Panc1 (cell line): ENCODE data around the gene EYA2. TPM values are rescaled to one million over a fixed set of nuclear protein-coding genes. Genes with fewer than 3 reads are reported as not detected.

Experiments
- ATAC-seq: fragments of 200-7000 bp; cut with Tn5 transposase; 2 replicates; pipeline ENCODE4 v1.9.1; 2020; ENCODE audit warnings: mild to moderate bottlenecking, moderate library complexity
- BruUV-seq: library from RNA; stranded (reverse); fragments of 400-500 nt; replicated peaks from 2 replicates; lab custom pipeline; 2021; lab: Mats Ljungman, UMichigan
- CTCF ChIA-PET: fragments of 300-600 bp; sonication (Branson Sonifier 250); formaldehyde crosslinking; loops from one replicate; lab custom pipeline; 2022; ENCODE audit warnings: antibody characterized with exemption; lab: Charles Lee
- POLR2A ChIA-PET: fragments of 300-600 bp; sonication (Branson Sonifier 250); formaldehyde crosslinking; loops from one replicate; lab custom pipeline; 2022; ENCODE audit warnings: antibody characterized with exemption; lab: Charles Lee
- DNase-seq: peaks from one replicate; pipeline ENCODE4 v3.0.0-alpha.2; 2010; ENCODE audit warnings: low read depth, low spot score
- H3K27ac ChIP-seq: 2 replicates; pipeline ENCODE4 v1.5.1; 2011; ENCODE audit warnings: mild to moderate bottlenecking, low read length, inconsistent platforms
- H3K27me3 ChIP-seq: fragments of 200-500 bp; sonication (Bioruptor generic); 2 replicates; pipeline ENCODE4 v1.6.0; 2014; ENCODE audit warnings: low read length, inconsistent platforms; ENCODE audit not compliant: control insufficient read depth, insufficient read depth
- H3K36me3 ChIP-seq: fragments of 200-500 bp; sonication (Bioruptor generic); 2 replicates; pipeline ENCODE4 v1.5.1; 2014; ENCODE audit warnings: inconsistent platforms, mild to moderate bottlenecking, low read length, moderate library complexity; ENCODE audit not compliant: control insufficient read depth, insufficient read depth
- H3K4me1 ChIP-seq: 2 replicates; pipeline ENCODE4 v1.5.1; 2011; ENCODE audit warnings: inconsistent platforms, mild to moderate bottlenecking, low read length, moderate library complexity; ENCODE audit not compliant: control insufficient read depth, insufficient read depth
- H3K4me3 ChIP-seq, 2 experiments: 2 replicates each; pipeline ENCODE4 v1.5.1; 2011 to 2012; ENCODE audit warnings: low read depth in 2 of 2, low read length in 2 of 2, mild to moderate bottlenecking in 2 of 2, inconsistent platforms in 1 of 2, moderate library complexity in 1 of 2
- H3K9me3 ChIP-seq: fragments of 200-500 bp; sonication (Bioruptor generic); 2 replicates; pipeline ENCODE4 v1.5.1; 2014; ENCODE audit warnings: low read depth, mild to moderate bottlenecking, inconsistent platforms, low read length, moderate library complexity; ENCODE audit not compliant: control insufficient read depth, insufficient read depth
- POLR2AphosphoS5 ChIP-seq: IDR thresholded peaks from 2 replicates; pipeline ENCODE4 v1.6.1; 2012; ENCODE audit warnings: mild to moderate bottlenecking, low read depth, low read length, moderate library complexity
- SIN3A ChIP-seq: IDR thresholded peaks from 2 replicates; pipeline ENCODE4 v1.6.1; 2012; ENCODE audit warnings: low read depth, mild to moderate bottlenecking, low read length, moderate library complexity, borderline replicate concordance; ENCODE audit not compliant: insufficient read depth
- TCF7L2 ChIP-seq: IDR thresholded peaks from 2 replicates; pipeline ENCODE4 v1.6.1; 2011; ENCODE audit warnings: mild to moderate bottlenecking, low read depth, low read length, inconsistent platforms
- in situ Hi-C: cut with HindIII; loops from 2 replicates; pipeline ENCODE4 v1.10.0; 2016; ENCODE audit warnings: low sequenced_read_pairs, low pct_unique_long_range_greater_than_20kb
- intact Hi-C: fragments of 100-400 bp; cut with micrococcal nuclease; formaldehyde crosslinking; loops from one replicate; pipeline ENCODE4 v1.10.0; 2022; ENCODE audit not compliant: unreplicated experiment
- total RNA-seq: library from RNA; stranded (reverse); gene quantifications from one replicate; pipeline ENCODE4 v1.2.1, GENCODE V29; 2021; ENCODE audit not compliant: unreplicated experiment
- TF ChIP-seq, protein P1 (sequence below), 2 experiments: IDR thresholded peaks; 2 replicates each; pipeline ENCODE4 v1.6.1; 2011 to 2012; ENCODE audit warnings: low read depth in 2 of 2, control low read depth in 1 of 2, low read length in 1 of 2, mild to moderate bottlenecking in 1 of 2, moderate library complexity in 1 of 2; ENCODE audit not compliant: insufficient read depth in 1 of 2
- TF ChIP-seq, protein P2 (sequence below): fragments of 450-650 bp; IDR thresholded peaks from 2 replicates; pipeline ENCODE4 v1.5.1; 2017; ENCODE audit warnings: mild to moderate bottlenecking

Gene EYA2
- total RNA-seq, 1 experiment from 2014 or later, result 1.9 TPM

DNA sequence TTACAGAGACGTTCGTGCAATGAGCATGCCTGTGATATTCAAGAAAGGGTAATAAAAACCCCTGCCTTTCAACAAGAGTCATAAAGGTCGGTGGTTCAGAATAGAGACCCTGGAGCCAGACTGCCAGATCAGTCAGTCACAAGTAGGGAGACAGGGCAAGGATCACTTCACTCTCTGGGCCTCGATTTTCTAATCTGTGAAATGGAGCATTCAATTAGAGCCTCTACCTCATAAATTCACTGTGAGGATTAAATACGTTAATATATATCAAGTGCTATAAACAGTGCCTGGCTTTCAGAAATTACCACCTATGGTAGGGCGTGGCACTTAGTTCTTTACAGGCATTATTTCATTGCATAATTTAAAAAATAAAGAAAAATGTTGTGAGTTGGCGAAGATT, 43.7 kb upstream of the EYA2 start:
- ChIA-PET CTCF (no interaction called here), POLR2A (no interaction called here)
- DNase-seq (no peak), ATAC-seq (no peak)
- TF ChIP-seq, protein P1, sequence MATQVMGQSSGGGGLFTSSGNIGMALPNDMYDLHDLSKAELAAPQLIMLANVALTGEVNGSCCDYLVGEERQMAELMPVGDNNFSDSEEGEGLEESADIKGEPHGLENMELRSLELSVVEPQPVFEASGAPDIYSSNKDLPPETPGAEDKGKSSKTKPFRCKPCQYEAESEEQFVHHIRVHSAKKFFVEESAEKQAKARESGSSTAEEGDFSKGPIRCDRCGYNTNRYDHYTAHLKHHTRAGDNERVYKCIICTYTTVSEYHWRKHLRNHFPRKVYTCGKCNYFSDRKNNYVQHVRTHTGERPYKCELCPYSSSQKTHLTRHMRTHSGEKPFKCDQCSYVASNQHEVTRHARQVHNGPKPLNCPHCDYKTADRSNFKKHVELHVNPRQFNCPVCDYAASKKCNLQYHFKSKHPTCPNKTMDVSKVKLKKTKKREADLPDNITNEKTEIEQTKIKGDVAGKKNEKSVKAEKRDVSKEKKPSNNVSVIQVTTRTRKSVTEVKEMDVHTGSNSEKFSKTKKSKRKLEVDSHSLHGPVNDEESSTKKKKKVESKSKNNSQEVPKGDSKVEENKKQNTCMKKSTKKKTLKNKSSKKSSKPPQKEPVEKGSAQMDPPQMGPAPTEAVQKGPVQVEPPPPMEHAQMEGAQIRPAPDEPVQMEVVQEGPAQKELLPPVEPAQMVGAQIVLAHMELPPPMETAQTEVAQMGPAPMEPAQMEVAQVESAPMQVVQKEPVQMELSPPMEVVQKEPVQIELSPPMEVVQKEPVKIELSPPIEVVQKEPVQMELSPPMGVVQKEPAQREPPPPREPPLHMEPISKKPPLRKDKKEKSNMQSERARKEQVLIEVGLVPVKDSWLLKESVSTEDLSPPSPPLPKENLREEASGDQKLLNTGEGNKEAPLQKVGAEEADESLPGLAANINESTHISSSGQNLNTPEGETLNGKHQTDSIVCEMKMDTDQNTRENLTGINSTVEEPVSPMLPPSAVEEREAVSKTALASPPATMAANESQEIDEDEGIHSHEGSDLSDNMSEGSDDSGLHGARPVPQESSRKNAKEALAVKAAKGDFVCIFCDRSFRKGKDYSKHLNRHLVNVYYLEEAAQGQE (IDR thresholded peaks at IDR 0.05; ENCODE audit: insufficient read depth in 1 of 2, low read depth in 2 of 2, low read length in 1 of 2), result no peak
- TF ChIP-seq TCF7L2 (no peak), POLR2AphosphoS5 (no peak), SIN3A (no peak)
- TF ChIP-seq, protein P2, sequence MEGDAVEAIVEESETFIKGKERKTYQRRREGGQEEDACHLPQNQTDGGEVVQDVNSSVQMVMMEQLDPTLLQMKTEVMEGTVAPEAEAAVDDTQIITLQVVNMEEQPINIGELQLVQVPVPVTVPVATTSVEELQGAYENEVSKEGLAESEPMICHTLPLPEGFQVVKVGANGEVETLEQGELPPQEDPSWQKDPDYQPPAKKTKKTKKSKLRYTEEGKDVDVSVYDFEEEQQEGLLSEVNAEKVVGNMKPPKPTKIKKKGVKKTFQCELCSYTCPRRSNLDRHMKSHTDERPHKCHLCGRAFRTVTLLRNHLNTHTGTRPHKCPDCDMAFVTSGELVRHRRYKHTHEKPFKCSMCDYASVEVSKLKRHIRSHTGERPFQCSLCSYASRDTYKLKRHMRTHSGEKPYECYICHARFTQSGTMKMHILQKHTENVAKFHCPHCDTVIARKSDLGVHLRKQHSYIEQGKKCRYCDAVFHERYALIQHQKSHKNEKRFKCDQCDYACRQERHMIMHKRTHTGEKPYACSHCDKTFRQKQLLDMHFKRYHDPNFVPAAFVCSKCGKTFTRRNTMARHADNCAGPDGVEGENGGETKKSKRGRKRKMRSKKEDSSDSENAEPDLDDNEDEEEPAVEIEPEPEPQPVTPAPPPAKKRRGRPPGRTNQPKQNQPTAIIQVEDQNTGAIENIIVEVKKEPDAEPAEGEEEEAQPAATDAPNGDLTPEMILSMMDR, result no peak
- BruUV-seq, result no TSS peak
- Histone ChIP-seq H3K36me3 (no peaks in the 10 kb centered on the region), H3K9me3 (no peaks in the 10 kb centered on the region), H3K27ac (no peak overlapping the region), H3K27me3 (no peaks in the 10 kb centered on the region), H3K4me3 (no peak overlapping the region), H3K4me1 (no peaks in the 10 kb centered on the region)
- in situ Hi-C loops, result no loop called here
- intact Hi-C loops, result no loop called here

DNA sequence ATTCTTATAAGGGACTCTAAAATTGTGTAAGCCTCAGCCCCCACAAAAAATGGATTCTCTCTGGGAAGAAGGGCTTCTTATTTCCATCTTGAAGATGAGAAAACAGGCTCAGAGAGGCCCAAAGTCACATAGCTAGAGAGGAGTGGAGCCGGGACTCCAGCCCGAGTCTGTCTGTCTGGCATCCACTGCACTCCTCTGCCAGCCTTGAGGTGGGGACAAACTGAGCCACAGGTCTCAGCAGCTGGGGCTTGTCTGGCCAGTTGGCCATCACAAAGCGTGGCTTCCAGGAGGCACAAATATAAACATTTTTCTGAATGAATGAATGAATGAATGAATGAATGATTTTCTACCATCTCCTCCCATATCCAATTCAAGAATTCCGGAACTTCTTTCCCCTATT, 42.9 kb upstream of the EYA2 start:
- intact Hi-C loops (no loop called here), in situ Hi-C loops (no loop called here)
- TF ChIP-seq, protein P2, result no peak
- TF ChIP-seq SIN3A, result no peak
- TF ChIP-seq, protein P1 (IDR thresholded peaks at IDR 0.05; ENCODE audit: insufficient read depth in 1 of 2, low read depth in 2 of 2, low read length in 1 of 2), result no peak
- no peak for TF ChIP-seq POLR2AphosphoS5
- H3K4me1 ChIP-seq, result no peaks in the 10 kb centered on the region
- H3K27ac ChIP-seq, result no peak overlapping the region
- POLR2A ChIA-PET, result no interaction called here
- H3K4me3 ChIP-seq, result no peak overlapping the region
- DNase-seq (no peak), ATAC-seq (no peak)
- CTCF ChIA-PET, result no interaction called here
- H3K27me3 ChIP-seq, result no peaks in the 10 kb centered on the region
- no TSS peak for BruUV-seq
- no peaks in the 10 kb centered on the region for H3K9me3 ChIP-seq
- no peaks in the 10 kb centered on the region for H3K36me3 ChIP-seq
